ENCODE measurements around the gene PARM1.

DNA sequence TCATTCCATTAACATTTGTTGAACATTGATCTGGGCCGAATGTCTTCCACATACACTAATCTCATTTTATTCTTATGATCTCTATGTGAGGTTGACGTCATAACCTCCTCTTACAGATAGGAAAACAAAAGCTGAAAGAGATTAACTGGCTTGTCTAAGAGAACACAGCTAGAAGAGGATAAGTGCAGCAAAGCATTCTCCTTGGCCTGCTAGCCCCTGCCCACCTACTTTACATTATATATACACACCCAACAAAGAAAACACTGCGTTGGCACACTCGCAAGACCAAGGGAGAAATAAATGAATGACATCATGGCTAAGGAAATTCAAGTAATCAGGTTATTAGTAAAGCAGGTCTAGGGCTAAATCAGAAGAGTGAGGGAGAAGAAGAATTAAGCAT is 138.4 kb downstream of the PARM1 start:
- TF ChIP-seq CTCF (IDR thresholded peaks at IDR 0.05) (no peak), EZH2 (IDR thresholded peaks at IDR 0.05; ENCODE audit: borderline replicate concordance, insufficient read depth, low read depth, low read length, poor library complexity, severe bottlenecking) (no peak)
